GM19372 (cell line): ENCODE measurements around the gene TNFSF10.
"Not testable (repeated sequence)": the region's sequence is repeated elsewhere in the genome, so short reads cannot be mapped to it uniquely, and the experiment has no call there.

ENCODE experiments used
- ATAC-seq: cut with Tn5 transposase; IDR thresholded peaks from one replicate; pipeline ENCODE4 v1.9.1; 2021; ENCODE audit warnings: mild to moderate bottlenecking, low read depth, moderate library complexity; ENCODE audit not compliant: unreplicated experiment

TNFSF10 gene

DNA sequence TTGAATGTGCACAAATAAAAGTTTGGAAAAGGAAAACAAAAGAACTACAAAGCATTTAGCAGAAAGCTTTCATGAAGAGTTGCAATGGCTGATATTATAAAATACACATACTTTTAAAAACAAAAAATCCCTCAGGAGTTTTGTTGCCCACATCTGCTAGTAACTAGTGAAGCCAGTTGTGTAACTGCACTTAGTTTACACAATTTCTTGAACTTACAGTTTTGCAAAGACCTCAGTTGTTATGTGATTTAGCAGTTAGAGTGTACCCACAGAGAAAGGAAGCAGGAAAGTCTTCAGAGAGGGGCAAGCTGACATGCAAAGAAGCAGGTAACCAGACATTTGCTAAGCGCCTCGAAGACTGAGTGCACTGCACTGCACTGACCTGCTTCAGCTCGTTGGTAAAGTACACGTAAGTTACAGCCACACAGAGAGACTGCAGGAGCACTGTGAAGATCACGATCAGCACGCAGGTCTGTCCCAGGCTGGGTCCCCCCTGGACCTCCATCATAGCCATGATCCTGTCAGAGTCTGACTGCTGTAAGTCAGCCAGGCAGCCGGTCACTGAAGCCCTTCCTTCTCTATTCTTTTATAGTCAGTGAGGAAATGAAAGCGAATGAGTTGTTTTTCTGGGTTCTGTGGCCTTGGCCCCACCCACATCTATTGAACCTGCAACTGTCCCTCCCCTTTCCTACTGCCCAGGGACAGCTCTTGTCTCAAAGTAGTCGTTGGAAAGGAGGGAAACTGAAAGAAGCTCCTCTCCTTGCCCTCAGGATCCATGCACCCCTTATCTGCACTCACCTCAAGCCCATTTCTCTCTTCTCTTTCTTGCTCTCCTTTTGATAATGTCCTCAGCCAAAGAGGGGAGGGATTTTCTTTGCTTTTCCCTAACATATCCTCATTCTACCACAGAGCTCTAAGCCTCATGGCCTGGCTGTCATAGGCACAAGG lies at the start of gene TNFSF10:
TSS of gene TNFSF10 (minus strand) at position 560 of the 948 bp plus-strand sequence. CDS start at position 514, 46 bp downstream.
- ATAC-seq: peak; percentile 95

DNA sequence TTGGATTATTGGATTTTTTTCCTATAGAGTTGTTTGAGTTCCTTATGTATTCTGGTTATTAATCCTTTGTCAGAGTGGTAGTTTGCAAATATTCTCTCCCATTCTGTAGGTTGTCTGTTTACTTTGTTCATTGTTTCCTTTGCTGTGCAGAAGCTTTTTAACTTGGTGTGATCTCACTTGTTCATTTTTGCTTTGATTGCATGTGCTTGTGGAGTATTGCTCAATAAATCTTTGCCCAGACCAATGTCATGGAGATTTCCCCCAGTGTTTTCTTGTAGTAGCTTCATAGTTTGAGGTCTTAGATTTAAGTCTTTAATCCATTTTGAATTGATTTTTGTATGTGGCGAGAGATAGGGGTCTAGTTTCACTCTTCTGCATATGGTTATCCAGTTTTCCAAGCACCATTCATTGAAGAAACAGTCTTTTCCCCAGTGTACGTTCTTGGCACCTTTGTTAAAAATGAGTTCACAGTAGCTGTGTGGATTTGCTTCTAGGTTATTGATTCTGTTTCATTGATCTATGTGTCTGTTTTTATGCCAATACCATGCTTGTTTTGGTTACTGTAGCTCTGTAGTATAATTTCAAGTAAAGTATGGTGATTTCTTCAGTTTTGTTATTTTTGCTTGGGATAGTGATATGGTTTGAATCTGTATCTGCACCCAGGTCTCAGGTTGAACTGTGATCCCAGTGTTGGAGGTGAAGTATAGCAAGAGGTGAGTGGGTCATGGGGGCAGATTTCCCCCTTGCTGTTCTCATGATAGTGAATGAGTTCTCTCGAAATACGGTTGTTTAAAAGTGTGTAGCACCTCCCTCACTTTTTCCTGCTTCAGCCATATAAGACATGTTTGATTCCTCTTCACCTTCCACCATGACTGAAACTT lies 46.1 kb upstream of the TNFSF10 start:
- ATAC-seq: no peak

GRCh38 chr3:172568701-172569100 lies 45.5 kb upstream of the TNFSF10 start:
- no peak for ATAC-seq

GRCh38 chr3:172566785-172567184 lies 43.6 kb upstream of the TNFSF10 start:
- ATAC-seq: not testable (repeated sequence)

- ATAC-seq: no peak
Observed at GRCh38 chr3:172564499-172564898, 41.3 kb upstream of the TNFSF10 start.

DNA sequence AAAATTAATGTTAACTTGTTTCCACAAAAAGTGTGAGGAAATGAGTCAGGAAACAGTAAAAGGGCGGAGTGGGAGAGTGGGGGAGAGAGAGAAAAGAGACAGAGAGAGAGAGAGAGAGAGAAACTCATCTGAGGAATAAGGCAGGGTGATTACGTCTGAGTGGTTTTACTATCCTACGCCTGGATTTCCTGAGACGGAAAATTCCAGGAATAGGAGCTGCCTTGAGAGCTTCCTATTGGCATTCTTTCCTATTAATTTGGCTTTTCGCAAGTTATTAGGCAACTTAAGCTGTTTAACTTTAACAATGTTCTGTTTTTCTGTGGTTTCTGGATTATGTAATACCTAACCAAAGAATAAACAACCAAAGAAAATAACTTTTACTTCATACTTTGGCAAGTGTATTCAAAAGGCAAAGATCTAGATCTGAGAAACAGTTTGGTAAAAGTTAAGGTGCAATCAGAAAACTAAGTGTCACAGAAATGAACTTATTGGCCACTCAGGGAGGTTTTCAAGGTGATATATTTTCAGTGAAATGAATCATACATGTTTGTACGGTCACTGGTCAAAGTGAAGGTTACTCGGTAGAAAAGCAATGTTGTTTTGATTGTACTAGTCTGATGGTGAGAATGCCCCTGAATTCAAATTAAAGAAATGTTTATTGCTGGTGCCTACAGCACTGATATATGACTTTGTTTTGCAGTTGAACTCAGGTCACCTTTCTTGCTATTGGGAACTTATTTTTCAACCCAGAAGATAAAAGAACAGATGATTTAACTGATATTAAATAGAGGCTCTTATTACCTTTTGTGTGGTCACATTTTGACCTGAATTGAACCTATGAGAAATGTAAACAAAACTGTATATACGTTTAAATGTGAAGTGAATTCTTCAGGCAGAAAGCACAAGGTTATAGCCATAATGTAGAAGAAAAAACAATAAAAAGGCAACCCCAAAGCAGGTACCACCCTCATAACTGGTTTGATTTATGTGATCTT lies 39.9 kb upstream of the TNFSF10 start:
- ATAC-seq: no peak

DNA sequence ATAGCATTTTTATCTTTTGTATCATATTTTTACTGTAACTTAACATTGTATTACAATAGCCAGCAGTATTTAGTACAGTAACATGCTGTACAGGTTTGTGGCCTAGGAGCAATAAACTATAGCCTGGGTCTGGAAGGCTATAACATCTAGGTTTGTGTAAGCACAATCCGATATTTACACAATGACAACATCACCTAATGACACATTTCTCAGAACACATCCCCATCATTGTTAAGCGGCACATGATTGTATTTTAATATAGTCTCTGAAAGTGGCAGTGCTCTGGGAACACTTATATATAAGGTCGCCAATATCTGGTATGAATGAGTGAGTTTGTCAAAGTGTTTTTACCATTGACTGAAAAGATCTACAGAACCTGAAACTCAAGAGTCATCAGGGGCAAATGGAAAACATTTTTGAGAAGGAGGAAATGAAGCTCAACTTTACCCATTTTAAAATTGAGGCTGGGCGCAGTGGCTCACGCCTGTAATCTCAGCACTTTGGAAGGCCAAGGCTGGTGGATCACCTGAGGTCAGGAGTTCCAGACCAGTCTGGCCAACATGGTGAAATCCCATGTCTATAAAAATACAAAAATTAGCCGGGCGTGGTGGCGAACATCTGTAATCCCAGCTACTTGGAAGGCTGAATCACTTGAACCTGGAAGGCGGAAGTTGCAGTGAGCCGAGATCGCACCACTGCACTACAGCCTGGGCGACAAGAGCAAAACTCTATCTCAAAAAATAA lies 38.8 kb upstream of the TNFSF10 start:
- no peak for ATAC-seq

DNA sequence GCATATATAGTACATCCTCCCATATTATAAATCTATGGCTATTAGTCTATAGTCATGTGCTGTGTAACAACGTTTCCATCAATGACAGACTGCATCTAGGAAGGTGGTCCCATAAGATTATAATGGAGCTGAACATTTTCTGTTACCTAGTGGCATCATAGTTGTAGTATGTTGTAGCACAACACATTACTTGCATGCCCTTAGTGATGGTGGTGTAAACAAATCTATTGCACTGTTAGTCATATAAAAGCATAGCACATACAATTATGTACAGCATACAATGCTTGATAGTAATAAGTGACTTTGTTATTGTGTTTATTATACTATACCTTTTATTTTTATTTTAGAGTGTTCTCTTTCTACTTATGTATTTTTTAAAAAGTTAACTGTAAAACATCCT lies 37.4 kb upstream of the TNFSF10 start:
- ATAC-seq: no peak

- ATAC-seq: no peak
Observed at GRCh38 chr3:172560026-172560425, 36.8 kb upstream of the TNFSF10 start.

- no peak for ATAC-seq
Observed at GRCh38 chr3:172559020-172559419, 35.8 kb upstream of the TNFSF10 start.

DNA sequence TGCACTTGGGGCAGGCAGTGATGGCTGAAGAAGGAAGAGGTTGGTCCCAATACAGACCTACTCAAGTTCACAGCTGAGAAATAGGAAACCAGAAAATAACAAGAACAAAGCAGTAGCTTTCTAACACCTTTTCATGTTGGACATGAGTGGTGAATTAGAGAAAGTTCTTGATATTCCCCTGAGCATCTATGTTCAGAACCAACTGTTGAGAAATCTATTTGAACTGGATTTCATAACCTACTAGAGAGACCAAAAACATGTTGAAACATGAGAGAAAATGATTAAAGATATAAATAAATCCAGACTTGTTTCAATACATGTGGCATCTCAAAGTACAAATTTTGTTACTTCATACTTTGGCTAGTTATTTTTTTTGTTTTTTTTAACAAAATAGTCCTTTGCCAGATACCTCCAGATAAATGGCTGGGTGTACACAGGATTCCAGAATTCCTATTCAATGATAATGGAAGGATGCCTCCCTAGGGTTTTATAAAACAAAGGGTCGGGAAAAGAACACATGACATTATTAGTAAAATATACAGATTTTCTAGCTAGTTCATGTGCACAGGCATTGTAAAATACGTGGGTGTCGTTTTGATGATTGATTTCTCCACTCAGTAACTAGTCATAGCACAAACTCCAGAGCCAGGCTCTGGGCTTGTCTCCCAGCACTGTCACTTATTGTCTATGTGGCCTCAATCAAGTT lies 34.4 kb upstream of the TNFSF10 start:
- no peak for ATAC-seq

DNA sequence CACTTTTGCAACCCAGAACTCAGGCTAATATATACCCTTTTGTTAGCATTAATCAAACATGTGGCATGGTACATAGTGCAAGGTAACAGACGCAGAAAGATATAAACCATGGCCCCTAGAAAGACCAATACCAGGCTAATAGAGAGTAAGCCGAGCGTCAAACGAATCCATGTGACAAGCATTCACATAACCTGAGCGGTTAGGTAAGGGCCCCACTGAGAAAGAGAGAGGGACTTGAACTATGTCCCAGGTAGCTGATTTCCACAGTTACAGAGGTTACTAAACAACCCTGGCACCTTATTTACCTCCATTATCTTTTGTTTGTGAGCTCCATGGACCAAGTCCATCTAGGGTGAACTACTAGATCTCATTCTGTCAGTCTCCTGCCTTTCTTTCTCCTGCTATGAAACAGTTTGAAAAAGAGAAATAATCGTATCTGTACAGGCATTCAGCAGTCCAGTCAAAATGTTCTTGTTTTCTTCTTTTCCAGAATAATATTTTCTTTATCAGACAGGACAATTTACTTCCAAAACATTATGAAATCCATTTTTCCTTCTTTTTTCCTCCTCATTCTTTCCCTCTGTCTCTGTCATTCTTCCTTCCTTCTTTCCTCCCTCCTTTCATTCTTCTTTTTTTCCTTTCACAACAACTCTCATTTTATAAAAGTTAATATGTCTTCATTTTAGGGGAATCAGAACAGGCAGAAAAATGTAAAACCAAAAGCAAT lies 30.5 kb upstream of the TNFSF10 start:
- no peak for ATAC-seq

DNA sequence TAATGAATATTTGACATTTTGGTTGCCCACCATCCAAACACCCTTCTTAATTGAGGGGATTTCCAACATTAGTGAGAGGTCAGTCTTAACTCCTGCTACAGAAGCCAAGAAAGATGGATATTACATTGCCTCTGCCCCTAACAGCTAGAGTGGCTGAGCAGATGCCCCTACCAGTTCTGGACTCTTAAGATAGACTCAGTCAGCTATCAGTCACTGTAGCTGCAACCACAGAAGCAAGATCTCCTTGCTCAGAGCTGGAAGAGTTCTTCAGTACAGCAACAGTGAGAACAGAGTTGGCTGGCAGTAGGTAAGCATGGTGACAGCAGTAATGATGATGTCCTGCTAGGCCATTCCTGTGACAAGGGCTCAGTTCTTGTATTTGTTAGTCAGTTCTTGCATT lies 29.4 kb upstream of the TNFSF10 start:
- no peak for ATAC-seq

GRCh38 chr3:172551874-172552273 lies 28.6 kb upstream of the TNFSF10 start:
- ATAC-seq: no peak

DNA sequence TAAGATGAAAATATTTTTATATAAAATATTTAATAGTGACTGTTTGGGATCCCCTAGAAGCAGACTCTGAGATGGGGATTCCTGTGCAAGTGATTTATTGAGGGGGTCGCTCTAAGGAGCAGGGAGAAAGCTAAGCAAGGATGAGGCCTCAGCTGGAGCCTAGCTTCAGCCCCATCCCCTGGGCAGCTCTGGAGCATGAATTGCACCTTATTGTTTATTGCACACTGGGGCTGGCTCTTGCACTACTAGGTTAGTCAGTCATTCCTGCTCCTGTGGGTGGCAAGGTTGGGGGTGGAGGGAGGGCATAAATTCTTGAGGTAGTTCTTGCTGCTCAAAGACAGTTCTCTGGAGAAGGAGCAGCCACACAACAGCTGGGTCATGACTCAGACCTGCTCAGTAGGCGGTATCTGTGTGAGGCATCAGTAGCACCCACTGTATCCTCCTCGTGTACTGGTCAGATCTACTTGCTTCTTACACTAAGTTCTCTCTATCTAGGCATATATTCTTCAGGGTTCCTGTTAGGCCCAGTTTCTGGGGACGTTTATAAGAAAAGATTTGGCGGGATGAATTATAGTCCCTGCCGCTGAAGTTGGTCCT lies 27.2 kb upstream of the TNFSF10 start:
- no peak for ATAC-seq

GRCh38 chr3:172549144-172549543 lies 25.9 kb upstream of the TNFSF10 start:
- ATAC-seq: no peak

DNA sequence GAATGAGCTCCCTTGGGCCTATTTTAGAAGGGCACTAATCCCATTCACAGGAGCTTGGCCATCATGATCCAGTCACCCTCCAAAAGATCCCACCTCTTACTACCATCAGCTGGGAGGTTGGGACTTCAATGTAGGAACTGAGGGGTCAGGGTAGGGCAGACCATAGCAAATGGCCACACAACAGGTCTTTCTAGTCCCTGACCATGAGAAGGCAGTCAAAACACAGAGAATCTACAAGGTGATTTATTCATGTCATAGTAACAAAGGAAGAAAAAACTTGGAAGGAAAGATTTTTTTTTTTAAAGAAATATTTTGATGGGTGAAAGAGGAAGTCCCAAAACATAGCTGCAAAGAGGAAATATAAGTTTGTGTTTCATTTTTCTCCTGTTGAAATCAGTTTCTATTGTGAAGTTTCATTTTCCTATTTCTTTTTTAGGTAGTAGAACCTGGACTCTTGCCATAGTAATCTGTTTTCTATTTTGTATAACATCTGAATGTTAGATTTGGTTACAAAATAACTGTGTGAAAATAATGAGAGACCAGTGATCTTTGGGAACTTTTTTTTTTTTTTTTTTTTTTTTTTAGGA lies 23.5 kb upstream of the TNFSF10 start:
- no peak for ATAC-seq
